GM21526 (cell line): ENCODE results near the gene SMARCAL1.

Experiments
- ATAC-seq: cut with Tn5 transposase; IDR thresholded peaks from one replicate; pipeline ENCODE4 v1.9.1; 2021; ENCODE audit warnings: moderate library complexity; ENCODE audit not compliant: unreplicated experiment, low FRiP score

Gene SMARCAL1

DNA sequence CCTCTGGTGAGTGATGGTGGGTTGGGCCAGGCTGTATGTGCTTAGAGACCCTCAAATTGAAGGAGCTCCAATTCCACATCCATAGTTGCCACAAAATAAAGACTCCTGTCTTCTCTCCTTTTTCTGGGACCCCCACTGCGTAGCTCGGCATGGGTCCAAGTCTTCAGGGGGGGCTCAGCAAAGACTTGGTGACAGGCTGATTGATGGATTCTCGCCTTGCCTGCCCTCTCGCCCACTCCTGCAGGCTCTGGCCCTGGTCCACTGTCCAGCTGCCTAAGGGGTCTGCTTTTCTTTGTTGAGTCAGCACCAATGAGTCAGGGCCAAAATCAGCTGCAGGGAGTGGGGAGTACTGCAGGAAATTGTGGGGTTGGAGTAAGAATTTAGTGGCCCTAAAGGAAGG, 107.8 kb downstream of the SMARCAL1 start:
- no peak for ATAC-seq

DNA sequence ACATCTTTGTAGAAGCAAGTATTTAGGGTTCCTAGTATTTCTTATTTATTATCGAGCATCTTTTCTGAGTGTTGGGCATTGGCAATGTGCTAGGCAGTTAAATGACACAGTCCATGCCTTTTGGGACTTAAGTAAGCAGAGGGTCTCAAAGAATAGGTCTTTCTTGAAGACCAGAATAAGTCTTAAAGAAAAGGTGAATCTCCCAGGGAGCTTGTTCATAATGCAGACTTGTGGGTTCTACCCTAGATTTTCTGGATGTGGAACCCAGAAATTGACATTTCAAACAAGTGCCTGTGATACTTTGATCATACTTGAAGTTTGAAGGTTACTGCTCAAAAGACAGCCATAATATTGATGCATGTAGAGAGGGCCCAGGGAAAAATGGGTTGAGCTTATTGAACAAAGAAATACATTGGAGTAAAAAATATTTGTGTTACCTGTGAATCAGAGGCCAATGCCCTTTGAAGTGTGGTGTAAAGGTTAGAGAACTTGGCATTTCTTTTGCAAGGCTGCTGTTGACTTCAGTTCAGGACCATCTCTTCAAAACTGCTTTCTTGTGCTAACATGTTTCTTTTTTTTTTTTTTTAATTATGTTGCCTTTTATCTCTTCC, 110.7 kb downstream of the SMARCAL1 start:
- ATAC-seq: no peak

DNA sequence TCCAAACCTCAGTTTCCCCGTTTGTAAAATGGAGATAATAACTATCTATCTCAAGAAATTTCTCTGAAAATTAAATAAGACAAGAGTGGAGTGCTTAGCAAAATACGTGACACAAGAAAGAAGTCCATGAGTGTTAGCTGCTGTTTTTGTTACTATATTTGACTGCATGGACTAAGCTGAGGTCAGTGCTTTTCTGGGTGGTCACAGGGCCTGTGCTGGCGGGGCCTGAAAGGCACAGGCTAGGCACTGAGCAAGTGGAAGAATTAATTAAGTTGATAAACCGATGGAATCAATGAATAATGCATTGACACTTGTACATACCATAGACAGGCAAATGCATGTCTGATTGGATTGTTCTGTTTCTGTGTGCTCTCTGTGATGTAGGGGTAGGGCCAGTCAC, 113.7 kb downstream of the SMARCAL1 start:
- ATAC-seq: no peak

DNA sequence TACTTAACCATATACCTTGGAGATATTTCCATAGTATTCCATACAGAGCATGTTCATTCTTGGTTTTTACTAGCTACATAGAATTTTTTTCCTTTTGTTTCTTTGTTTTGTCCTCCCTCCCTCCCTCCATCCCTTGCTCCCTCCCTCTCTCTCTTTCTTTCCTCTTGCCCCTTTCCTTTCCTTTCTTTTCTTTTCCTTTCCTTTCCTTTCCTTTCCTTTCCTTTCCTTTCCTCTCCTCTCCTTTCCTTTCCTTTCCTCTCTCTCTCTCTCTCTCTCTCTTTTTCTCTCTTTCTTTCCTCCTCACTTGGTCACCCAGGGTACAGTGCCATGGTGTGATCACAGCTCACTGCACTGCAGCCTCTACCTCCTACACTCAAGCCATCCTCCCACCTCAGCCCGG, 114.7 kb downstream of the SMARCAL1 start:
- no peak for ATAC-seq

DNA sequence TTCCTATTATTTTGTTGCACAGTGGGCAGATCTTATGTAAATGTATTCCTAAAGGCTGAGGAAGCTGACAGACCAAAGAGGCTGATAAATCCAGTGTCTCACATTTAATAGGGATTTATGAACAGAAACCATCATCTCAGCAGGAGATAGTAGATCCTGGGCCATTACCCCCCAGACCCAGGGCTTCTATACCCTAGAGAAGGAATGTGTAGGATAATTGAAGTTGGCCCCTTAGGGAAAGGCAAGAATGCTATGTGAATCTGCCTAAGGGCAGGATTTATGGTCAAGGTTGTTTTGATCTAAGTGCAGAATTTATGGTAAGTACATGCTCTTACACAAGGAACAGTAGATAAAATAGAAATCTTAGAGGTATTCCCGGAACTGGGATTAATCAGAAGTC, 115.3 kb downstream of the SMARCAL1 start:
- ATAC-seq: no peak

DNA sequence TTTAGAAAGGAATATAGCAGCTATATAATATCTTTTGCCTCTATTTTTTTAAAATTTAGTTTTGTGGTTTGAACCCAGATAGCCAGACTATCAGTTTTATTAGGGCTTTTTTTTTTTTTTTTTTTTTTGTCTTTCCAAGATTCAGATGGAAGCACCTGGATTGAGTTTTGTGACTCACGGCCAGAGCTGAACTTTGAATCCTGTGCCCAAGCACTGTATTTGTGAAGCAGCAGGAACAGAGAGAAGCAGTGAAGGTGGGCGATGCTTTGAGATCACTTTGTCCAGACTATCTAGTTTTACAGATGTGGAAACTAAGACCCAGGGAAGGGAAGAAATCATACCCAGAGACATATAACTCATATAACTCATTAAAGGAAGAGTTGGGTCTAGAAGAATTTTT, 120.3 kb downstream of the SMARCAL1 start:
- no peak for ATAC-seq
